PFSK-1 (cell line): ENCODE results near the gene ST3GAL2.

Experiments
- FOXP2 ChIP-seq: optimal IDR thresholded peaks from 2 replicates; pipeline ENCODE3; 2011; ENCODE audit warnings: borderline replicate concordance, control low read depth, inconsistent platforms; ENCODE audit not compliant: insufficient read depth; ENCODE audit errors: extremely low read length, extremely low read depth
- POLR2AphosphoS5 ChIP-seq: IDR thresholded peaks from 2 replicates; pipeline ENCODE4 v1.6.1; 2012; ENCODE audit warnings: low read depth, mild to moderate bottlenecking, control low read depth, low read length, moderate library complexity
- SIN3A ChIP-seq: IDR thresholded peaks from 2 replicates; pipeline ENCODE4 v1.6.1; 2012; ENCODE audit warnings: mild to moderate bottlenecking, low read length, moderate library complexity, borderline replicate concordance; ENCODE audit not compliant: insufficient read depth
- TAF1 ChIP-seq: IDR thresholded peaks from 2 replicates; pipeline ENCODE4 v1.6.1; 2012; ENCODE audit warnings: low read length, control low read depth, borderline replicate concordance; ENCODE audit not compliant: insufficient read depth
- TF ChIP-seq, protein P1 (sequence below), 2 experiments: IDR thresholded peaks; 2 replicates each; pipeline versions ENCODE4 v1.6.1 to v1.8.0; 2011 to 2012; ENCODE audit warnings: low read depth in 2 of 2, low read length in 2 of 2, control low read depth in 1 of 2, inconsistent platforms in 1 of 2, mild to moderate bottlenecking in 1 of 2, moderate library complexity in 1 of 2; ENCODE audit not compliant: insufficient read depth in 1 of 2

Gene ST3GAL2

DNA sequence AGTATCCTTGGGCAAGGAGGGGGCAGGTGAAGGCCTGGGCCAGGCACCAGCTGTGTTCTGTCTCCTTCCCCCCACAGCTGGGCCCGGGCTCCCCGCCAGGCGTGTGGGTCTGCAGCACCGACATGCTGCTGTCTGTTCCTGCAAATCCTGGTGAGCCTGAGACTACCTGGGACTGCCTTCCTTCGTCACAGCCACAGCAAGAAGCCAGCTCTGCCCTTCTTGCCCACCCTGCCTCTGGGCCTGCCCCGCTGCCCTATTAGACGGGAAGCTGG lies 27.8 kb upstream of the ST3GAL2 start:
- TF ChIP-seq POLR2AphosphoS5: no peak
- TF ChIP-seq, protein P1, sequence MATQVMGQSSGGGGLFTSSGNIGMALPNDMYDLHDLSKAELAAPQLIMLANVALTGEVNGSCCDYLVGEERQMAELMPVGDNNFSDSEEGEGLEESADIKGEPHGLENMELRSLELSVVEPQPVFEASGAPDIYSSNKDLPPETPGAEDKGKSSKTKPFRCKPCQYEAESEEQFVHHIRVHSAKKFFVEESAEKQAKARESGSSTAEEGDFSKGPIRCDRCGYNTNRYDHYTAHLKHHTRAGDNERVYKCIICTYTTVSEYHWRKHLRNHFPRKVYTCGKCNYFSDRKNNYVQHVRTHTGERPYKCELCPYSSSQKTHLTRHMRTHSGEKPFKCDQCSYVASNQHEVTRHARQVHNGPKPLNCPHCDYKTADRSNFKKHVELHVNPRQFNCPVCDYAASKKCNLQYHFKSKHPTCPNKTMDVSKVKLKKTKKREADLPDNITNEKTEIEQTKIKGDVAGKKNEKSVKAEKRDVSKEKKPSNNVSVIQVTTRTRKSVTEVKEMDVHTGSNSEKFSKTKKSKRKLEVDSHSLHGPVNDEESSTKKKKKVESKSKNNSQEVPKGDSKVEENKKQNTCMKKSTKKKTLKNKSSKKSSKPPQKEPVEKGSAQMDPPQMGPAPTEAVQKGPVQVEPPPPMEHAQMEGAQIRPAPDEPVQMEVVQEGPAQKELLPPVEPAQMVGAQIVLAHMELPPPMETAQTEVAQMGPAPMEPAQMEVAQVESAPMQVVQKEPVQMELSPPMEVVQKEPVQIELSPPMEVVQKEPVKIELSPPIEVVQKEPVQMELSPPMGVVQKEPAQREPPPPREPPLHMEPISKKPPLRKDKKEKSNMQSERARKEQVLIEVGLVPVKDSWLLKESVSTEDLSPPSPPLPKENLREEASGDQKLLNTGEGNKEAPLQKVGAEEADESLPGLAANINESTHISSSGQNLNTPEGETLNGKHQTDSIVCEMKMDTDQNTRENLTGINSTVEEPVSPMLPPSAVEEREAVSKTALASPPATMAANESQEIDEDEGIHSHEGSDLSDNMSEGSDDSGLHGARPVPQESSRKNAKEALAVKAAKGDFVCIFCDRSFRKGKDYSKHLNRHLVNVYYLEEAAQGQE (IDR thresholded peaks at IDR 0.05; ENCODE audit: insufficient read depth in 1 of 2, low read depth in 2 of 2, low read length in 2 of 2): no peak
- no peak for TF ChIP-seq SIN3A
- TF ChIP-seq FOXP2: no peak
- no peak for TF ChIP-seq TAF1

DNA sequence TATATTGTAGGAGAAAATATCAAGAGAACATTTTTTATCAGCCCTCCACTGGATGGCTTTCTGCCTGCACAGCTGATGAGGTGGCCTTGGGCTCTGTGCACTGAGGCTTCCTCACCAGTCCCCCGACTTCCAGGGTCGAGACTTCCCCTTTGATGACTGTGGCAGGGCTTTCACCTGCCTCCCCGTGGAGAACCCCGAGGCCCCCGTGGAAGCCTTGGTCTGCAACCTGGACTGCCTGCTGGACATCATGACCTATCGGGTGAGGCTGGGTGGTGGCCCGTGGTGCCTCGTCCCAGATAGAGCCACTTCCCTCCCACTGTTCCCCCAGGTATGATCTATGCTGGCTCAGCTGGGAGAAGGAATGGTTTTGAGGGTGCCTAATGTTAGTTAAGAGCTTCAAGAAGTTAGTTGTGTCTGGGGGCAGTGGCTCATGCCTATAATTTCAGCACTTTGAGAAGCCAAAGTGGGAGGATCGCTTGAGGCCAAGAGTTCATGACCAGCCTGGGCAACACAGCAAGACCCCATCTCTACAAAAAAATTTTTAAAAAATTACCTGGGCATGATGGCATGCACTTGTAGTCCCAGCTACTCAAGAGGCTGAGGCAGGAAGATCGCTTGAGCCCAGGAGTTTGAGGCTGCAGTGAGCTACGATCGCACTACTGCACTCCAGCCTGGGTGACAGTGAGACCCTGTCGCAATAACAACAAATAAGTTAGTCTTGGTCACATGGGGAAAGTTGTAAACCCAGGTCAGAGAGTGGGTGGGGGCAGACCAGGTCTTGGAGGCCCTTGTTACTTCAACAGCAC lies 27.3 kb upstream of the ST3GAL2 start:
- TF ChIP-seq FOXP2 (no peak), SIN3A (no peak), POLR2AphosphoS5 (no peak), TAF1 (no peak)
- TF ChIP-seq, protein P1 (IDR thresholded peaks at IDR 0.05; ENCODE audit: insufficient read depth in 1 of 2, low read depth in 2 of 2, low read length in 2 of 2): no peak

DNA sequence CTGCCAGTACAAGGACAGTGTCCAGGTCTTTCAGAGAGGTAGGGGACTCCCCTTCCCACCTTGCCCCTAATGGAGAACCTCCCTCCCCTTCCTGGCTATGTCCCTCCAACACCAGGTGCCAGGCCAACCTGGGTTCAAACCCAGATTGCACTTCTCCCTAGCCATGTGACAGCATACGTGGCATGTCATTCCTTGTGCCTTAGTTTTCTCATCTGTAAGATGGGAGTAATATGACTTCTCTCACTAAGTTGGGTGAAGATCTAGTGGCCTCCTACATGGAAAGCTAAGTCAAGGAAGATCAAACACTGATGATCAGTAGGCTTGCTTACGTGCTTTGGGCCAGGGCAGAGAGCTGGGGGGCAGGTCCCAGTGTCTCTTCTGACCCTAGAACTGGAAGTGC lies 24.3 kb upstream of the ST3GAL2 start:
- TF ChIP-seq TAF1: no peak
- TF ChIP-seq SIN3A: no peak
- no peak for TF ChIP-seq POLR2AphosphoS5
- TF ChIP-seq, protein P1 (IDR thresholded peaks at IDR 0.05; ENCODE audit: insufficient read depth in 1 of 2, low read depth in 2 of 2, low read length in 2 of 2): no peak
- no peak for TF ChIP-seq FOXP2

DNA sequence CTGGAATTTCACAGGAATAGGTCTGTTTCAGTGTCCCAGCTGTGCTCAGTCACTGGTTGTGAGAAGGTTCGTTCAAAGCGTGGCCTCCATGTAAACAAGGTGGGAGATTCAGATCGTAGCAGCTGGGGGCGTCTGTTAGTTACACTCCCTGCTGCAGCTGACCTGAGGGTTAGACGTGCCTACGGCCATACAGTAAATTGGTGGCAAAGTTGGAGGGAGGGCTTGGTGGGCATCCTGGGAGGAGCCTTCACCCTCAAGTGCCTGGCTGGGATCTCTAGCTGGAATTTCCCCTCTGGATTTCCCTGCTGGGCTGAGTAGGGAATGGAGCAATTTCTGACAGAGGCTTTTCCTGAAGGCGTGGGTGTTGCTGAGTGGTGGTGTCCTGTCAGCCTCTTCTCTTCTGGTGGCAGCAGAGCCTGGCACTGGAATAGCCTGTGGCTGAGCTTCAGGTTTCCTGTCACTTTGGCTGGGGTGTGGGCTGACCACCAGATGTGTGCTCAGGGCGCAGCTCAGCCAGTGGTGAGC lies 21.9 kb upstream of the ST3GAL2 start:
- TF ChIP-seq SIN3A (no peak), POLR2AphosphoS5 (no peak), TAF1 (no peak), FOXP2 (no peak)
- TF ChIP-seq, protein P1 (IDR thresholded peaks at IDR 0.05; ENCODE audit: insufficient read depth in 1 of 2, low read depth in 2 of 2, low read length in 2 of 2): no peak
